Left renal cortex interstitium (tissue), 4 donors: ENCODE measurements around the gene EME1. TPM values are rescaled to one million over a fixed set of nuclear protein-coding genes. Genes with fewer than 3 reads are reported as not detected.
"Not testable (repeated sequence)": the region's sequence is repeated elsewhere in the genome, so short reads cannot be mapped to it uniquely, and the experiment has no call there.

Source experiments
- DNase-seq, 4 donors: peaks; one replicate each; pipeline ENCODE4 v3.0.0-alpha.2; 2013; ENCODE audit warnings: low read depth in 4 of 4, low spot score in 2 of 4, missing footprints in 1 of 4
- polyA plus RNA-seq, 4 donors: library from polyadenylated mRNA; unstranded; fragments of 120-200 nt; gene quantifications; one replicate each; pipeline ENCODE4 v1.2.1, GENCODE V29; 2013; ENCODE audit not compliant: insufficient read length in 4 of 4

EME1 gene
- 10 to 100 TPM in 1 of 4 donors, 1 to 10 TPM in 3; 5.8 to 10.6 (median 8.8) TPM for polyA plus RNA-seq

- DNase-seq = peak; percentile 83 to 94 (median 90)
These were observed at the start of gene EME1, which contains the start of gene MRPL27 for GRCh38 chr17:50372758-50373556. EME1 (plus strand) TSS chr17:50373229; CDS start chr17:50375209, 1,980 bp downstream. MRPL27 (minus strand) TSS chr17:50373184; CDS start chr17:50373170, 14 bp downstream.

GRCh38 chr17:50325906-50326305, 47.1 kb upstream of the EME1 start:
- no peak for DNase-seq

GRCh38 chr17:50326831-50327364, 46.1 kb upstream of the EME1 start:
- no peak for DNase-seq

GRCh38 chr17:50328363-50329325, 44.4 kb upstream of the EME1 start:
- DNase-seq = peak in 1 of 4 donors; percentile 60

GRCh38 chr17:50329716-50330115, 43.3 kb upstream of the EME1 start:
- no peak for DNase-seq

GRCh38 chr17:50330151-50330775, 42.8 kb upstream of the EME1 start:
- no peak for DNase-seq

- DNase-seq = no peak
These were observed 41.8 kb upstream of the EME1 start for GRCh38 chr17:50331085-50331791.

GRCh38 chr17:50332196-50332595, 40.8 kb upstream of the EME1 start:
- no peak for DNase-seq

GRCh38 chr17:50333291-50334057, 39.6 kb upstream of the EME1 start:
- not testable (repeated sequence) for DNase-seq

- no peak for DNase-seq
These were observed 35.1 kb upstream of the EME1 start for GRCh38 chr17:50337956-50338355.

GRCh38 chr17:50338645-50339044, 34.4 kb upstream of the EME1 start:
- no peak for DNase-seq

GRCh38 chr17:50339381-50339780, 33.6 kb upstream of the EME1 start:
- DNase-seq = no peak

- DNase-seq = no peak
These were observed 28.2 kb upstream of the EME1 start for GRCh38 chr17:50344731-50345365.

- DNase-seq = peak in 2 of 4 donors; percentile 70 to 76
These were observed 27.4 kb upstream of the EME1 start, which contains the start of gene XYLT2 for GRCh38 chr17:50345432-50346312. XYLT2 (plus strand) TSS chr17:50346126; CDS start chr17:50346141, 15 bp downstream.

- no peak for DNase-seq
These were observed 26.5 kb upstream of the EME1 start for GRCh38 chr17:50346313-50347116.

- no peak for DNase-seq
These were observed 25.7 kb upstream of the EME1 start for GRCh38 chr17:50347117-50347893.
